K562 (cell line): ENCODE results near the gene GLIS1. TPM values are rescaled to one million over a fixed set of nuclear protein-coding genes. Genes with fewer than 3 reads are reported as not detected.

Source experiments
- ATAC-seq: fragments of 200-7000 bp; cut with Tn5 transposase; 3 replicates; pipeline ENCODE4 v1.9.1; 2020; ENCODE audit warnings: moderate library complexity
- BruUV-seq: library from RNA; stranded (reverse); fragments of 400-500 nt; replicated peaks from 2 replicates; lab custom pipeline; 2021; lab: Mats Ljungman, UMichigan
- CTCF ChIA-PET: fragments of 300-600 bp; formaldehyde crosslinking; extraction: SDS; loops from one replicate; lab custom pipeline; 2021; ENCODE audit warnings: low intra/inter-chr PET ratio; lab: Yijun Ruan, JAX
- POLR2A ChIA-PET: fragments of 300-600, 350-650 bp; sonication (Branson Sonifier 250); formaldehyde crosslinking; extraction: SDS; loops from one replicate; lab custom pipeline; 2021; ENCODE audit warnings: antibody characterized with exemption, inconsistent platforms; lab: Yijun Ruan, JAX
- DNase-seq, 4 experiments: peaks; one replicate each; pipeline versions ENCODE4 v3.0.0 to v3.0.0-alpha.2; 2011 to 2018; ENCODE audit warnings: low spot score in 3 of 4, mixed read lengths in 3 of 4; ENCODE audit errors: extremely low read depth in 1 of 4
- FAIRE-seq: peaks from 2 replicates; lab custom pipeline; 2011; peaks lifted over from hg19 to GRCh38; lab: Jason Lieb, UNC
- H2AFZ ChIP-seq: 2 replicates; pipeline ENCODE4 v1.6.0; 2011; ENCODE audit warnings: low read depth, low read length, control low read depth, inconsistent platforms
- H3K27ac ChIP-seq: fragments of 200-600 bp; 3 replicates; pipeline ENCODE4 v1.8.0; 2011; ENCODE audit warnings: low read depth, mild to moderate bottlenecking, control low read depth, inconsistent platforms, low read length, moderate library complexity, mixed read lengths; ENCODE audit errors: extremely low read depth
- H3K27me3 ChIP-seq, 2 experiments: fragments of 300-600 bp in 1 of 2; 2 replicates in 1 of 2; 3 replicates in 1 of 2; pipeline versions ENCODE4 v1.6.0 to v1.8.0; 2011; ENCODE audit warnings: inconsistent platforms in 2 of 2, low read length in 2 of 2, mild to moderate bottlenecking in 1 of 2, mixed read lengths in 1 of 2, moderate library complexity in 1 of 2; ENCODE audit not compliant: control insufficient read depth in 2 of 2, insufficient read depth in 2 of 2
- H3K36me3 ChIP-seq: fragments of 300-600 bp; 3 replicates; pipeline ENCODE4 v1.8.0; 2011; ENCODE audit warnings: mild to moderate bottlenecking, low read length, inconsistent platforms; ENCODE audit not compliant: control insufficient read depth, insufficient read depth
- H3K4me1 ChIP-seq, 2 experiments: fragments of 200-600 bp in 1 of 2; replicated peaks in 1 of 2; 2 replicates in 1 of 2; 3 replicates in 1 of 2; pipeline versions ENCODE4 v1.5.1 to v1.8.0; 2011; ENCODE audit warnings: inconsistent platforms in 2 of 2, low read length in 2 of 2, mild to moderate bottlenecking in 1 of 2, mixed read lengths in 1 of 2, moderate library complexity in 1 of 2; ENCODE audit not compliant: control insufficient read depth in 2 of 2, insufficient read depth in 2 of 2
- H3K4me2 ChIP-seq: 2 replicates; pipeline ENCODE4 v1.6.1; 2011; ENCODE audit warnings: low read length, control low read depth, inconsistent platforms, mixed read lengths; ENCODE audit not compliant: insufficient read depth
- H3K4me3 ChIP-seq: fragments of 200-600 bp; sonication (generic), shearing (Covaris generic); 2 replicates; pipeline ENCODE4 v1.5.1; 2016; ENCODE audit warnings: control low read depth, inconsistent platforms
- H3K79me2 ChIP-seq: fragments of 200-600 bp; 3 replicates; pipeline ENCODE4 v1.8.0; 2011; ENCODE audit warnings: low read length, inconsistent platforms; ENCODE audit not compliant: control insufficient read depth, insufficient read depth
- H3K9ac ChIP-seq, 2 experiments: 2 replicates each; pipeline versions ENCODE4 v1.6.0 to v1.6.1; 2011; ENCODE audit warnings: low read depth in 2 of 2, low read length in 2 of 2, control low read depth in 1 of 2, inconsistent platforms in 1 of 2, mild to moderate bottlenecking in 1 of 2, mixed read lengths in 1 of 2; ENCODE audit not compliant: insufficient read depth in 1 of 2
- H3K9me1 ChIP-seq: one replicate; pipeline ENCODE4 v1.6.0; 2011; ENCODE audit warnings: inconsistent platforms, mild to moderate bottlenecking, low read length, moderate library complexity; ENCODE audit not compliant: control insufficient read depth, insufficient read depth
- H3K9me3 ChIP-seq: replicated peaks from 2 replicates; pipeline ENCODE4 v1.5.1; 2011; ENCODE audit warnings: low read depth, low read length, inconsistent platforms; ENCODE audit not compliant: control insufficient read depth, insufficient read depth
- H4K20me1 ChIP-seq: replicated peaks from 2 replicates; pipeline ENCODE4 v1.6.1; 2011; ENCODE audit warnings: low read length, inconsistent platforms, mixed read lengths; ENCODE audit not compliant: control insufficient read depth, insufficient read depth
- CHD1 ChIP-seq: fragments of 200-600 bp; sonication (generic); IDR thresholded peaks from one replicate; pipeline ENCODE4 v1.6.1; 2012; ENCODE audit warnings: mild to moderate bottlenecking, moderate library complexity, low read length, inconsistent platforms
- FOXA1 ChIP-seq: fragments of 450-650 bp; IDR thresholded peaks from 2 replicates; pipeline ENCODE4 v1.6.1; 2016; ENCODE audit warnings: mild to moderate bottlenecking, borderline replicate concordance
- SIN3B ChIP-seq: fragments of 450-650 bp; IDR thresholded peaks from 2 replicates; pipeline ENCODE4 v1.6.1; 2017; ENCODE audit warnings: low read depth, mild to moderate bottlenecking, moderate library complexity
- ZBTB2 ChIP-seq: fragments of 450-650 bp; IDR thresholded peaks from 2 replicates; pipeline ENCODE4 v1.6.1; 2016; ENCODE audit warnings: antibody characterized with exemption
- WGBS: fragments of 100-300 bp; shearing (Covaris generic); methylation state at CpG from one replicate; pipeline ENCODE4 v1.1.6; 2016; ENCODE audit warnings: low coverage, mixed read lengths; ENCODE audit not compliant: insufficient coverage; ENCODE audit errors: missing lambda C conversion rate; 5-methylcytosine and 5-hydroxymethylcytosine counted together
- in situ Hi-C: fragments of 300-500 bp; cut with MboI; formaldehyde crosslinking; loops from 4 replicates; pipeline ENCODE4 v1.15.0; 2018; ENCODE audit warnings: inconsistent platforms, mixed read lengths
- intact Hi-C: fragments of 100-400 bp; cut with micrococcal nuclease; formaldehyde crosslinking; loops from 2 replicates; pipeline ENCODE4 v1.14.2; 2022
- polyA plus RNA-seq, 8 experiments: library from polyadenylated mRNA; depleted of rRNA in 4 of 8; stranded (reverse) in 5 of 8; unstranded in 3 of 8; fragments of >200 nt; fragmentation: Nextera tagmentation in 2 of 8; fragmentation: Illumina TruSeq in 1 of 8; extraction: Ambion mirVana in 2 of 8; extraction: Trizol in 1 of 8; gene quantifications; 2 replicates each; pipeline versions ENCODE4 v1.2.1 to v1.2.3, GENCODE V29; 2011 to 2014; ENCODE audit warnings: inconsistent platforms in 1 of 8, missing spikeins in 1 of 8
- total RNA-seq, 7 experiments: library from RNA; depleted of rRNA in 6 of 7; stranded (reverse); fragments of >200 nt in 6 of 7; fragmentation: Illumina TruSeq in 2 of 7; extraction: Trizol in 2 of 7; gene quantifications; 2 replicates each; pipeline versions ENCODE4 v1.2.1 to v1.2.3, GENCODE V29; 2011 to 2021; ENCODE audit warnings: low replicate concordance in 1 of 7

GLIS1 gene
- total and polyA plus RNA-seq, 9 of the 15 experiments (the other 6 are each of a cell fraction or from before 2014, with no cell fraction given), result not detected

- H3K9me1 ChIP-seq, result no peaks in the 10 kb centered on the region
- H3K9me3 ChIP-seq, result no peaks in the 10 kb centered on the region
- H3K4me2 ChIP-seq, result no peak overlapping the region
- no peak for DNase-seq
- no peak for FAIRE-seq
- CTCF ChIA-PET, result no interaction called here
- H3K27ac ChIP-seq, result no peak overlapping the region
- H3K27me3 ChIP-seq, result peaks cover 16 to 45% of the 10 kb centered on the region in 2 experiments; a peak in 4 of 5 replicates
- TF ChIP-seq ZBTB2 (no peak), FOXA1 (no peak), CHD1 (no peak), SIN3B (no peak)
- H3K9ac ChIP-seq, result no peak overlapping the region
- H3K4me1 ChIP-seq, result no peaks in the 10 kb centered on the region
- 2% methylated on average over 12 of the region's 13 CpGs for WGBS
- POLR2A ChIA-PET, result no interaction called here
- in situ Hi-C loops (no loop called here), intact Hi-C loops (no loop called here)
- H3K4me3 ChIP-seq, result no peak overlapping the region
- no peaks in the 10 kb centered on the region for H3K79me2 ChIP-seq
- H3K36me3 ChIP-seq, result no peaks in the 10 kb centered on the region
- no TSS peak for BruUV-seq
- H4K20me1 ChIP-seq, result peaks cover 12% of the 10 kb centered on the region; the same call in 1 of the 2 replicates
- no peak for ATAC-seq
- H2AFZ ChIP-seq, result no peak overlapping the region
These were observed 105.8 kb downstream of the GLIS1 start for GRCh38 chr1:53633073-53633704.
